IMR-90 (cell line): ENCODE data around the gene PKIG.

Experiments
- CEBPB ChIP-seq: IDR thresholded peaks from 2 replicates; pipeline ENCODE4 v1.6.1; 2012; ENCODE audit warnings: low read depth, low read length, improper control_type of control experiment
- CHD1 ChIP-seq: IDR thresholded peaks from 2 replicates; pipeline ENCODE4 v1.6.1; 2012; ENCODE audit warnings: low read depth, low read length, improper control_type of control experiment
- ELK1 ChIP-seq: fragments of 150-350 bp; IDR thresholded peaks from 2 replicates; pipeline ENCODE4 v1.6.1; 2016; ENCODE audit warnings: low read depth, mild to moderate bottlenecking, low read length, moderate library complexity, borderline replicate concordance
- FOS ChIP-seq: fragments of 150-350 bp; IDR thresholded peaks from 2 replicates; pipeline ENCODE4 v1.6.1; 2016; ENCODE audit warnings: low read depth, low read length
- MAFK ChIP-seq: IDR thresholded peaks from 2 replicates; pipeline ENCODE4 v1.6.1; 2012; ENCODE audit warnings: low read depth, low read length, improper control_type of control experiment
- POLR2A ChIP-seq: IDR thresholded peaks from 2 replicates; pipeline ENCODE4 v1.6.1; 2012; ENCODE audit warnings: mild to moderate bottlenecking, low read depth, low read length
- RCOR1 ChIP-seq: IDR thresholded peaks from 2 replicates; pipeline ENCODE4 v1.6.1; 2012; ENCODE audit warnings: mild to moderate bottlenecking, low read length, improper control_type of control experiment; ENCODE audit not compliant: insufficient replicate concordance
- TF ChIP-seq, protein P1 (sequence below): conservative IDR thresholded peaks from 2 replicates; pipeline ENCODE4 v1.5.1; 2012; ENCODE audit warnings: mild to moderate bottlenecking, low read depth, low read length, improper control_type of control experiment

DNA sequence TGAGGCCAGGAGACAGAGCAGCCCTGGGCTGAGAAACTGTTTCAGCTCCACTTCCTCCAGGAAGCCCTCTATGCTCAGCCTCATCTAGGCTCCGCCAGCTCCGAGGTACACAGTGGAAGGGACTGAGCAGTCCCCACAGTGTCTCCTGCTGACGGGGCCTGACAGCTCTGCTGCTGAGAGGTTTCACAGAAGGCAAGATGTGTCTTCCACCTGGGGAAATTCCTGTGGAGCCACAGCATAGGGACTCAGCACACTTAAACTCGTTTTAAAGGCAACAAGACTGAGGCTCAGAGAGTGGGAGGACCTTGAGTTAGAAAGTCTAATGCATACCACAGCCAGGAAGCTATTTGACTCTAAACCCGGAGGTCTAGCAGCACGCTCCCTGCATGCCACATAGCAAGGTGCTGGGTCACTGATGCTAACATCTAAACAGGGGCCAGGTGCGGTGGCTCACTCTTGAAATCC lies 62.3 kb downstream of the PKIG start:
- TF ChIP-seq POLR2A (no peak), ELK1 (no peak), CHD1 (no peak), RCOR1 (no peak), FOS (no peak), MAFK (no peak), CEBPB (no peak)
- TF ChIP-seq, protein P1, sequence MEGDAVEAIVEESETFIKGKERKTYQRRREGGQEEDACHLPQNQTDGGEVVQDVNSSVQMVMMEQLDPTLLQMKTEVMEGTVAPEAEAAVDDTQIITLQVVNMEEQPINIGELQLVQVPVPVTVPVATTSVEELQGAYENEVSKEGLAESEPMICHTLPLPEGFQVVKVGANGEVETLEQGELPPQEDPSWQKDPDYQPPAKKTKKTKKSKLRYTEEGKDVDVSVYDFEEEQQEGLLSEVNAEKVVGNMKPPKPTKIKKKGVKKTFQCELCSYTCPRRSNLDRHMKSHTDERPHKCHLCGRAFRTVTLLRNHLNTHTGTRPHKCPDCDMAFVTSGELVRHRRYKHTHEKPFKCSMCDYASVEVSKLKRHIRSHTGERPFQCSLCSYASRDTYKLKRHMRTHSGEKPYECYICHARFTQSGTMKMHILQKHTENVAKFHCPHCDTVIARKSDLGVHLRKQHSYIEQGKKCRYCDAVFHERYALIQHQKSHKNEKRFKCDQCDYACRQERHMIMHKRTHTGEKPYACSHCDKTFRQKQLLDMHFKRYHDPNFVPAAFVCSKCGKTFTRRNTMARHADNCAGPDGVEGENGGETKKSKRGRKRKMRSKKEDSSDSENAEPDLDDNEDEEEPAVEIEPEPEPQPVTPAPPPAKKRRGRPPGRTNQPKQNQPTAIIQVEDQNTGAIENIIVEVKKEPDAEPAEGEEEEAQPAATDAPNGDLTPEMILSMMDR = no peak
